Caco-2 (cell line): Measurements from ENCODE around the gene KCNMB1. TPM values are rescaled to one million over a fixed set of nuclear protein-coding genes. Genes with fewer than 3 reads are reported as not detected.

Experiments
- BruUV-seq: library from RNA; stranded (reverse); fragments of 400-500 nt; replicated peaks from 2 replicates; lab custom pipeline; 2021; lab: Mats Ljungman, UMichigan
- CTCF ChIA-PET: fragments of 300-600 bp; sonication (Branson Sonifier 250); formaldehyde crosslinking; loops from one replicate; lab custom pipeline; 2022; ENCODE audit warnings: antibody characterized with exemption; lab: Charles Lee
- POLR2A ChIA-PET: fragments of 300-600 bp; sonication (Branson Sonifier 250); formaldehyde crosslinking; loops from one replicate; lab custom pipeline; 2022; ENCODE audit warnings: antibody characterized with exemption; lab: Charles Lee
- DNase-seq, 2 experiments: peaks; one replicate each; pipeline versions ENCODE4 v3.0.0 to v3.0.0-alpha.2; 2020 to 2022
- H3K27me3 ChIP-seq: replicated peaks from 2 replicates; pipeline ENCODE4 v1.6.0; 2011; ENCODE audit warnings: low read length; ENCODE audit not compliant: control insufficient read depth, insufficient read depth
- H3K36me3 ChIP-seq: 2 replicates; pipeline ENCODE4 v1.5.1; 2011; ENCODE audit warnings: low read length; ENCODE audit not compliant: control insufficient read depth, insufficient read depth
- H3K4me1 ChIP-seq: fragments of 250-450 bp; sonication (Bioruptor Pico); 2 replicates; pipeline ENCODE4 v1.5.1; 2020; ENCODE audit warnings: mild to moderate bottlenecking
- H3K4me3 ChIP-seq: 2 replicates; pipeline ENCODE4 v1.5.1; 2011; ENCODE audit warnings: low read depth, mild to moderate bottlenecking, control low read depth, low read length
- H3K9me3 ChIP-seq: fragments of 250-450 bp; sonication (Bioruptor Pico); 2 replicates; pipeline ENCODE4 v1.5.1; 2020; ENCODE audit warnings: mild to moderate bottlenecking, moderate library complexity
- H3K27ac Mint-ChIP-seq: one replicate; pipeline ENCODE4 v1.8.0; 2022; ENCODE audit warnings: mixed read lengths; ENCODE audit not compliant: unreplicated experiment
- H3K27me3 Mint-ChIP-seq: one replicate; pipeline ENCODE4 v1.8.0; 2022; ENCODE audit warnings: mixed read lengths; ENCODE audit not compliant: insufficient read depth, unreplicated experiment
- H3K36me3 Mint-ChIP-seq: one replicate; pipeline ENCODE4 v1.8.0; 2022; ENCODE audit warnings: mild to moderate bottlenecking, mixed read lengths; ENCODE audit not compliant: insufficient read depth, unreplicated experiment
- H3K4me1 Mint-ChIP-seq: one replicate; pipeline ENCODE4 v1.8.0; 2022; ENCODE audit warnings: low read depth, mixed read lengths; ENCODE audit not compliant: unreplicated experiment
- H3K4me3 Mint-ChIP-seq: one replicate; pipeline ENCODE4 v1.8.0; 2022; ENCODE audit warnings: mild to moderate bottlenecking, moderate library complexity, mixed read lengths; ENCODE audit not compliant: unreplicated experiment
- H3K9me3 Mint-ChIP-seq: one replicate; pipeline ENCODE4 v1.8.0; 2022; ENCODE audit warnings: mixed read lengths; ENCODE audit not compliant: unreplicated experiment
- CTCF ChIP-seq, 2 experiments: fragments of 200-600 bp in 1 of 2; IDR thresholded peaks; 1 replicate in 1 of 2; 2 replicates in 1 of 2; pipeline versions ENCODE4 v1.5.1 to v1.8.0; 2011 to 2022; ENCODE audit warnings: antibody characterized with exemption in 1 of 2, control low read depth in 1 of 2, inconsistent platforms in 1 of 2, low read depth in 1 of 2, low read length in 1 of 2, mild to moderate bottlenecking in 1 of 2, moderate library complexity in 1 of 2; ENCODE audit not compliant: insufficient read depth in 1 of 2, severe bottlenecking in 1 of 2, unreplicated experiment in 1 of 2
- intact Hi-C: fragments of 100-400 bp; cut with micrococcal nuclease; formaldehyde crosslinking; loops from one replicate; pipeline ENCODE4 v1.10.0; 2022; ENCODE audit not compliant: unreplicated experiment
- total RNA-seq: library from RNA; stranded (reverse); gene quantifications from 2 replicates; pipeline ENCODE4 v1.2.3, GENCODE V29; 2022

KCNMB1 gene
- total RNA-seq, 1 experiment from 2014 or later: not detected

GRCh38 chr5:170383227-170383626, 5.9 kb downstream of the KCNMB1 start:
- intact Hi-C loops: no loop called here
- Histone ChIP-seq H3K9me3 (no peaks in the 10 kb centered on the region), H3K27me3 (peaks cover 1% of the 10 kb centered on the region; the same call in 1 of the 2 replicates), H3K36me3 (no peaks in the 10 kb centered on the region), H3K4me3 (no peak overlapping the region), H3K4me1 (no peaks in the 10 kb centered on the region)
- Mint-ChIP-seq H3K4me1 (no peaks in the 10 kb centered on the region), H3K9me3 (no peaks in the 10 kb centered on the region), H3K36me3 (no peaks in the 10 kb centered on the region), H3K27me3 (peaks cover 35% of the 10 kb centered on the region), H3K27ac (no peak overlapping the region), H3K4me3 (no peak overlapping the region)
- ChIA-PET CTCF (no interaction called here), POLR2A (no interaction called here)
- no peak for TF ChIP-seq CTCF (IDR thresholded peaks at IDR 0.05; ENCODE audit: insufficient read depth in 1 of 2, low read depth in 1 of 2, low read length in 1 of 2, severe bottlenecking in 1 of 2, unreplicated experiment in 1 of 2)
- no peak for DNase-seq
- BruUV-seq: no TSS peak

GRCh38 chr5:170382790-170383189, 6.4 kb downstream of the KCNMB1 start:
- Histone ChIP-seq H3K27me3 (peaks cover 1% of the 10 kb centered on the region; the same call in 1 of the 2 replicates), H3K9me3 (no peaks in the 10 kb centered on the region), H3K36me3 (no peaks in the 10 kb centered on the region), H3K4me1 (no peaks in the 10 kb centered on the region), H3K4me3 (no peak overlapping the region)
- Mint-ChIP-seq H3K4me3 (no peak overlapping the region), H3K9me3 (no peaks in the 10 kb centered on the region), H3K27me3 (peaks cover 33% of the 10 kb centered on the region), H3K27ac (no peak overlapping the region), H3K36me3 (no peaks in the 10 kb centered on the region), H3K4me1 (no peaks in the 10 kb centered on the region)
- no peak for DNase-seq
- intact Hi-C loops: no loop called here
- POLR2A ChIA-PET: no interaction called here
- TF ChIP-seq CTCF (IDR thresholded peaks at IDR 0.05; ENCODE audit: insufficient read depth in 1 of 2, low read depth in 1 of 2, low read length in 1 of 2, severe bottlenecking in 1 of 2, unreplicated experiment in 1 of 2): no peak
- CTCF ChIA-PET: no interaction called here
- no TSS peak for BruUV-seq

GRCh38 chr5:170380361-170380951, 8.7 kb downstream of the KCNMB1 start:
- no TSS peak for BruUV-seq
- no peaks in the 10 kb centered on the region for H3K4me1 ChIP-seq
- H3K9me3 Mint-ChIP-seq: no peaks in the 10 kb centered on the region
- H3K27ac Mint-ChIP-seq: no peak overlapping the region
- no peak for TF ChIP-seq CTCF (IDR thresholded peaks at IDR 0.05; ENCODE audit: insufficient read depth in 1 of 2, low read depth in 1 of 2, low read length in 1 of 2, severe bottlenecking in 1 of 2, unreplicated experiment in 1 of 2)
- H3K4me3 ChIP-seq: no peak overlapping the region
- no peaks in the 10 kb centered on the region for H3K36me3 Mint-ChIP-seq
- H3K9me3 ChIP-seq: no peaks in the 10 kb centered on the region
- ChIA-PET POLR2A (no interaction called here), CTCF (no interaction called here)
- no peak overlapping the region for H3K4me3 Mint-ChIP-seq
- no peaks in the 10 kb centered on the region for H3K36me3 ChIP-seq
- H3K4me1 Mint-ChIP-seq: no peaks in the 10 kb centered on the region
- H3K27me3 ChIP-seq: peaks cover 1% of the 10 kb centered on the region; the same call in 1 of the 2 replicates
- intact Hi-C loops: no loop called here
- no peak for DNase-seq
- H3K27me3 Mint-ChIP-seq: peaks cover 31% of the 10 kb centered on the region
